NCI-H1436 (cell line): ENCODE measurements around the gene GRK4.
A peak's percentile ranks its signal among the peaks of the same experiment; 100 is the strongest.
"Not testable (repeated sequence)": the region's sequence is repeated elsewhere in the genome, so short reads cannot be mapped to it uniquely, and the experiment has no call there.

ENCODE experiments used
- DNase-seq: peaks from one replicate; lab custom pipeline; 2025; lab: John Stamatoyannopoulos, UW

GRK4 gene

GRCh38 chr4:2930758-2931511 lies 32.4 kb upstream of the GRK4 start:
- DNase-seq = no peak

- no peak for DNase-seq
Measured at GRCh38 chr4:2931512-2932301, 31.7 kb upstream of the GRK4 start.

GRCh38 chr4:2932321-2932950 lies 30.9 kb upstream of the GRK4 start:
- DNase-seq = no peak

GRCh38 chr4:2932951-2933565 lies 30.3 kb upstream of the GRK4 start:
- no peak for DNase-seq

- DNase-seq = no peak
Measured at GRCh38 chr4:2933566-2934076, 29.8 kb upstream of the GRK4 start.

GRCh38 chr4:2934077-2934812 lies 29.1 kb upstream of the GRK4 start:
- no peak for DNase-seq

GRCh38 chr4:2934813-2935761 lies 28.3 kb upstream of the GRK4 start:
- peak; percentile 61 for DNase-seq

GRCh38 chr4:2935762-2936743 lies 27.3 kb upstream of the GRK4 start:
- DNase-seq = no peak

- DNase-seq = no peak
Measured at GRCh38 chr4:2936773-2937145, 26.6 kb upstream of the GRK4 start.

GRCh38 chr4:2937146-2937857 lies 26.1 kb upstream of the GRK4 start:
- no peak for DNase-seq

- DNase-seq = no peak
Measured at GRCh38 chr4:2937986-2938385, 25.4 kb upstream of the GRK4 start.

- DNase-seq = not testable (repeated sequence)
Measured at GRCh38 chr4:2938411-2938810, 25.0 kb upstream of the GRK4 start.

GRCh38 chr4:2938906-2939305 lies 24.5 kb upstream of the GRK4 start:
- no peak for DNase-seq

- DNase-seq = no peak
Measured at GRCh38 chr4:2939383-2940243, 23.8 kb upstream of the GRK4 start.

- DNase-seq = no peak
Measured at GRCh38 chr4:2940267-2941137, 22.9 kb upstream of the GRK4 start.
